ENCODE data around the gene SETBP1. TPM values are rescaled to one million over a fixed set of nuclear protein-coding genes. Genes with fewer than 3 reads are reported as not detected.

The SETBP1 gene
- total RNA-seq, 4 donors from 2014 or later = 7.8 to 16.6 (median 11.7) TPM

DNA sequence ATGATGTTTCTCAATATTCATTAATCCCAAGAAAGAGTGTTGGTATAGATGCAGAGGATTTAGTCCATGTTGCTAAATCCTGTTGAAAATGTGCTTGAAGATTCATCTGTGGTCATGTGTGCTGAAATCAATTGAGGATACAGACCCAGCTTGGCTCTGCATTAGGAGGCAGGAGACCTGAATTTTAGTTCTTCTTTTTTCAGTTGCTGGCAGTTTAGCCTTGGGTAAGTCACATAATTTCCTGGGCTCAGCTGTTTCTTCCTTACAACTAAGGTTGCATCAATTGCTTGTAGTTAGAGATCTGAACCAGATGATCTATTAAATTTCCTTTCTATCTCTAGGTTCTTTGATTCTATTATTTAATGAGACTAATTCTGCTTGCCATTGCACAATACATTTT is 54.4 kb downstream of the SETBP1 start:
- no peak for DNase-seq (ENCODE audit: low spot score in 2 of 2)
- TF ChIP-seq, protein P1, sequence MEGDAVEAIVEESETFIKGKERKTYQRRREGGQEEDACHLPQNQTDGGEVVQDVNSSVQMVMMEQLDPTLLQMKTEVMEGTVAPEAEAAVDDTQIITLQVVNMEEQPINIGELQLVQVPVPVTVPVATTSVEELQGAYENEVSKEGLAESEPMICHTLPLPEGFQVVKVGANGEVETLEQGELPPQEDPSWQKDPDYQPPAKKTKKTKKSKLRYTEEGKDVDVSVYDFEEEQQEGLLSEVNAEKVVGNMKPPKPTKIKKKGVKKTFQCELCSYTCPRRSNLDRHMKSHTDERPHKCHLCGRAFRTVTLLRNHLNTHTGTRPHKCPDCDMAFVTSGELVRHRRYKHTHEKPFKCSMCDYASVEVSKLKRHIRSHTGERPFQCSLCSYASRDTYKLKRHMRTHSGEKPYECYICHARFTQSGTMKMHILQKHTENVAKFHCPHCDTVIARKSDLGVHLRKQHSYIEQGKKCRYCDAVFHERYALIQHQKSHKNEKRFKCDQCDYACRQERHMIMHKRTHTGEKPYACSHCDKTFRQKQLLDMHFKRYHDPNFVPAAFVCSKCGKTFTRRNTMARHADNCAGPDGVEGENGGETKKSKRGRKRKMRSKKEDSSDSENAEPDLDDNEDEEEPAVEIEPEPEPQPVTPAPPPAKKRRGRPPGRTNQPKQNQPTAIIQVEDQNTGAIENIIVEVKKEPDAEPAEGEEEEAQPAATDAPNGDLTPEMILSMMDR (IDR thresholded peaks at IDR 0.05) = no peak
- no peak for TF ChIP-seq POLR2A (IDR thresholded peaks at IDR 0.05)
- no peak overlapping the region for H3K4me3 ChIP-seq (ENCODE audit: low read depth, poor library complexity, severe bottlenecking)
- intact Hi-C loops (cut with DNase I; ENCODE audit: low total_unique reads) = no loop called here

DNA sequence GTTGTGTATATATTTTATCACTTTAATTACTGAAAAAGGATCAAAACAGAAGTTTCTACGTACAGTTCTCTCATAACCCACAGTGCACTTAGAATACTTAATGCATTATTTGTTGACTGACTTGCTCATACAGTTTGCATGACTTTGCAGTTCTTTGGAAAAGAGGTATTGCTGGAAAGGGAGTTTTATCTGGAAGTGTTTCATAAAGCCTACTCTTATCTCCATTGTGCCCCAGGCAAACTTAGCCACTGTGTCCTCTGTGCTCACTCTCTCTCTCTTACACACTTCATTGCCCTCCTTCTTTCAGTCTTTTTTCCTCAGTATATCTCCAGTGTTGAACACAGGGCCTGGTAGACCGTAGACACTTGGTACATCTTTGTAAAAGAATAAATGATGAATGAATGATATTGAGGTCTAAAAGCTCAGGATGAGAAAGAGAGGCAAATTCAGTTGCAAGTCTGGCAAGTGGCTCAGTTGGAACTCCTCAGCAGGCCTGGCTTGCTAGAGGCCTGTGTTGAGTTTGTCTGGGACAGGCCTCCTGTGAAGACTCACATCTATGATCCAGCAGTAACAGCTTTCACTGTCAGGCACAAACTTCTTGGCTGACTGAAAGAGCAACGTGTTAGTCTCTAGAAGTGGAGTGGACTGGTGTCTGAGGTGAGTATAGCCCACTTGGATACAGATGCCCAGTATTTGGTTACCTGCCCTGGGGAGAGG is 56.1 kb downstream of the SETBP1 start:
- H3K4me3 ChIP-seq (ENCODE audit: low read depth, poor library complexity, severe bottlenecking) = no peak overlapping the region
- no peak for DNase-seq (ENCODE audit: low spot score in 2 of 2)
- intact Hi-C loops (cut with DNase I; ENCODE audit: low total_unique reads) = no loop called here
- WGBS, 2 donors = 83 to 84% methylated on average over 3 of the region's 3 CpGs
- no peak for TF ChIP-seq POLR2A (IDR thresholded peaks at IDR 0.05)
- TF ChIP-seq, protein P1 (IDR thresholded peaks at IDR 0.05) = no peak

DNA sequence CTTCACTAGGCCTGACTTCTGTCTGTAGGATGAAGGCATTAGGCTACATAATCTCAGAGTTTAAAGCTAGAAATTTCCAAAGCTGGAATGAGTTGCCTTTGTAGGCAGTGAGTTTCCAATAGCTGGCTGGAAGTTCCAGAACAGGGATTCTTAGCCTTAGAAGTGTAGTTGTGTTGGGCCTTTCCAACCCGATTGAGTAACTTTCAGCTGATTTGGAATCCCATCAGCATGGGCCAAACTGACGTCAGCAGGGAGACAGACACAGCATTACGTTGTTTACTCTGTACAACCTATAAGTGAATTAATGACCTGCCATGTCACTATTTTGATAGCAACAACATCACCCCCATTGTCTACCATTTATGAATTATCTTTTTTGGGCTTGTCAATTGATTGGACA is 56.9 kb downstream of the SETBP1 start:
- intact Hi-C loops (cut with DNase I; ENCODE audit: low total_unique reads) = no loop called here
- TF ChIP-seq, protein P1 (IDR thresholded peaks at IDR 0.05) = no peak
- TF ChIP-seq POLR2A (IDR thresholded peaks at IDR 0.05) = no peak
- H3K4me3 ChIP-seq (ENCODE audit: low read depth, poor library complexity, severe bottlenecking) = no peak overlapping the region
- DNase-seq (ENCODE audit: low spot score in 2 of 2) = peak in 1 of 2 donors; percentile 49
- WGBS, 2 donors = 64 to 76% methylated on average over 3 of the region's 3 CpGs

DNA sequence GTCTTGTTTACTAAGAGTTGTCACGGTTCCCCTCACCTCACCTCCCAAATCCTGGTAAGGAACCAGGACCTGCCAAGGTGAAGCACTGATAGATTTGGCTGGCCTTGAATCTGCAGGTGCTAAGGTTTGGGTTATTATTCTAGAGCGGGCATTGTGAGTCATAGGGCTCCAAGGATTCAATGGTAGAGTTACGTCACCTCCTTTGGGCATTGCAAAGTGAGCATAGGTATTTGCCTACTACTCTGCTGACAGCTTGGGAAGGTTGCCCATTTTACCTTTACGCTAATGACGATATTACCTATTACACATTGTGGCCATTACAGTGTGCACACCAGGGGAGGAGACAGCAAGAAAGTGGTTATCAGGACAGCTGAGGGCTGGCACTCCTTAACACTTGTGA is 59.3 kb downstream of the SETBP1 start:
- no peak overlapping the region for H3K4me3 ChIP-seq (ENCODE audit: low read depth, poor library complexity, severe bottlenecking)
- DNase-seq (ENCODE audit: low spot score in 2 of 2) = no peak
- intact Hi-C loops (cut with DNase I; ENCODE audit: low total_unique reads) = no loop called here
- 58 to 59% methylated on average over 5 of the region's 5 CpGs for WGBS, 2 donors
- TF ChIP-seq, protein P1 (IDR thresholded peaks at IDR 0.05) = no peak
- TF ChIP-seq POLR2A (IDR thresholded peaks at IDR 0.05) = no peak

DNA sequence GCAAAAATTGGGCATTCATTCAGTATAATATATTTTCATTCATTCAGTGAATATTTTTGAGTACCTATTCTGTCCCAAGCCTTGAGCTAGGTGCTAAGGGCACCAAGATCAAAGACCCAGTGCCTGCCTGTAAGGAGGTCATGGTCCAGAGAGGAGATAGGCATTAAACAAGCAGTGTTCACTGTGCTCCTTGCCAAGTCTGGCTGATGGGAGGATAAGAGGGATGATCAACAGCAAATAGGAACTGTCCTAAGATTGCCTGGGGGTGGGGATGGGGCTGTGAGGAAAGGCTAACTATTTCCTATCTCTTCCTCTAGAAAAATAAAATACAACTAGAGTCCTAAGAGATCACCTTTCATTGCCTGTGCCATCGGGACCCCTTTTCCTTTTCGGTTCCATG is 60.4 kb downstream of the SETBP1 start:
- no peak for DNase-seq (ENCODE audit: low spot score in 2 of 2)
- TF ChIP-seq, protein P1 (IDR thresholded peaks at IDR 0.05) = no peak
- no peak for TF ChIP-seq POLR2A (IDR thresholded peaks at IDR 0.05)
- 61 to 64% methylated on average over 2 of the region's 2 CpGs for WGBS, 2 donors
- no peak overlapping the region for H3K4me3 ChIP-seq (ENCODE audit: low read depth, poor library complexity, severe bottlenecking)
- intact Hi-C loops (cut with DNase I; ENCODE audit: low total_unique reads) = no loop called here

DNA sequence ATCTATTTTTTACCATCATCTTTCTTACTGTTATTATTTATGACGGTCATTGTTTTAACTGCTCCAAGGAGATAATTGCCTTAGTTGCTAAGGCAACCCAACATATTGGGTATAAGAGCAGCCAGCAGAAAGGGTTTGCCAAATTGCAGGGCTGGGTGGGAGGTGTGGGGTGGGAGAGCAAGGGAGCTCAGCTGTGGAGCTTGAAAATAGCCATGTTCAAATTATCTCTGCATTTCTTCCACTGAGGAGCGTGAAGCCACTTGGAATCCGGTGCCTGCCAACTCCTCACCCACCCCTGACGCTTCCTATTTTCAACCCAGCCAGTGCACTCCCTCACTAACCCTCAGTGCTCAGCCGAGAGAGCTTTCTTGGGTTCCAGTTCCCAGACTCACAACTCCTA is 60.8 kb downstream of the SETBP1 start:
- 64 to 81% methylated on average over 5 of the region's 5 CpGs for WGBS, 2 donors
- no peak for DNase-seq (ENCODE audit: low spot score in 2 of 2)
- H3K4me3 ChIP-seq (ENCODE audit: low read depth, poor library complexity, severe bottlenecking) = no peak overlapping the region
- TF ChIP-seq, protein P1 (IDR thresholded peaks at IDR 0.05) = no peak
- TF ChIP-seq POLR2A (IDR thresholded peaks at IDR 0.05) = no peak
- intact Hi-C loops (cut with DNase I; ENCODE audit: low total_unique reads) = no loop called here

All from lower leg skin (tissue), 4 donors.